ENCODE data around the gene TNFSF11. TPM values are rescaled to one million over a fixed set of nuclear protein-coding genes. Genes with fewer than 3 reads are reported as not detected.

TNFSF11 gene
- total and polyA plus RNA-seq, 8 donors: 0.13 to 0.55 TPM; not detected in 6

GRCh38 chr13:42625611-42626010 is 51.7 kb downstream of the TNFSF11 start:
- Histone ChIP-seq H3K4me1 (no peaks in the 10 kb centered on the region), H3K36me3 (no peaks in the 10 kb centered on the region), H3K9me3 (no peaks in the 10 kb centered on the region), H3K4me3 (no peak overlapping the region), H3K27ac (no peak overlapping the region), H3K27me3 (no peaks in the 10 kb centered on the region)
- 74 to 92% (median 91%) methylated on average over 3 of the region's 3 CpGs for WGBS, 5 donors
- no peak for TF ChIP-seq POLR2AphosphoS5 (IDR thresholded peaks at IDR 0.05)
- intact Hi-C loops (cut with DNase I; ENCODE audit: low total_unique reads): no loop called here
- no peak for DNase-seq

- Histone ChIP-seq H3K4me3 (no peak overlapping the region), H3K36me3 (no peaks in the 10 kb centered on the region), H3K27ac (no peak overlapping the region), H3K9me3 (no peaks in the 10 kb centered on the region), H3K4me1 (no peaks in the 10 kb centered on the region), H3K27me3 (no peaks in the 10 kb centered on the region)
- no peak for DNase-seq
- intact Hi-C loops (cut with DNase I; ENCODE audit: low total_unique reads): no loop called here
- no peak for TF ChIP-seq CTCF (IDR thresholded peaks at IDR 0.05)
- 66 to 86% (median 78%) methylated on average over 5 of the region's 5 CpGs for WGBS, 5 donors
Observed at GRCh38 chr13:42626176-42626860, 52.4 kb downstream of the TNFSF11 start.

GRCh38 chr13:42628666-42629065 is 54.7 kb downstream of the TNFSF11 start:
- Histone ChIP-seq H3K4me3 (no peak overlapping the region), H3K4me1 (no peaks in the 10 kb centered on the region), H3K27ac (no peak overlapping the region), H3K9me3 (no peaks in the 10 kb centered on the region), H3K36me3 (no peaks in the 10 kb centered on the region), H3K27me3 (no peaks in the 10 kb centered on the region)
- TF ChIP-seq CTCF (IDR thresholded peaks at IDR 0.05): no peak
- no peak for DNase-seq
- 83 to 90% (median 87%) methylated on average over 5 of the region's 5 CpGs for WGBS, 5 donors
- intact Hi-C loops (cut with DNase I; ENCODE audit: low total_unique reads): no loop called here

GRCh38 chr13:42631181-42631580 is 57.2 kb downstream of the TNFSF11 start:
- Histone ChIP-seq H3K27ac (no peak overlapping the region), H3K4me3 (no peak overlapping the region), H3K27me3 (no peaks in the 10 kb centered on the region), H3K36me3 (no peaks in the 10 kb centered on the region), H3K9me3 (no peaks in the 10 kb centered on the region), H3K4me1 (no peaks in the 10 kb centered on the region)
- TF ChIP-seq POLR2AphosphoS5 (IDR thresholded peaks at IDR 0.05) (no peak), CTCF (IDR thresholded peaks at IDR 0.05) (no peak), POLR2A (IDR thresholded peaks at IDR 0.05) (no peak), EP300 (IDR thresholded peaks at IDR 0.05) (no peak)
- 79 to 100% (median 92%) methylated on average over 1 of the region's 1 CpG for WGBS, 5 donors
- intact Hi-C loops (cut with DNase I; ENCODE audit: low total_unique reads): no loop called here
- no peak for DNase-seq

- no peaks in the 10 kb centered on the region for H3K36me3 ChIP-seq
- intact Hi-C loops (cut with DNase I; ENCODE audit: low total_unique reads): no loop called here
- no peak for TF ChIP-seq POLR2A (IDR thresholded peaks at IDR 0.05)
- TF ChIP-seq EP300 (IDR thresholded peaks at IDR 0.05): no peak
- TF ChIP-seq POLR2AphosphoS5 (IDR thresholded peaks at IDR 0.05): no peak
- TF ChIP-seq CTCF (IDR thresholded peaks at IDR 0.05): no peak
- DNase-seq: no peak
- no peaks in the 10 kb centered on the region for H3K27me3 ChIP-seq
- H3K9me3 ChIP-seq: no peaks in the 10 kb centered on the region
- H3K4me1 ChIP-seq: no peaks in the 10 kb centered on the region
- no peak overlapping the region for H3K27ac ChIP-seq
- no peak overlapping the region for H3K4me3 ChIP-seq
Observed at GRCh38 chr13:42633495-42633894, 59.5 kb downstream of the TNFSF11 start.
